PC-3 (cell line): ENCODE measurements around the gene AIG1. TPM values are rescaled to one million over a fixed set of nuclear protein-coding genes. Genes with fewer than 3 reads are reported as not detected.

Source experiments
- ATAC-seq: fragments of 200-7000 bp; cut with Tn5 transposase; 2 replicates; pipeline ENCODE4 v1.9.1; 2020; ENCODE audit warnings: mild to moderate bottlenecking, moderate library complexity
- BruUV-seq: library from RNA; stranded (reverse); fragments of 400-500 nt; replicated peaks from 2 replicates; lab custom pipeline; 2021; lab: Mats Ljungman, UMichigan
- CTCF ChIA-PET: fragments of 300-600 bp; sonication (Branson Sonifier 250); formaldehyde crosslinking; loops from one replicate; lab custom pipeline; 2022; ENCODE audit warnings: antibody characterized with exemption; lab: Charles Lee
- POLR2A ChIA-PET: fragments of 300-600 bp; sonication (Branson Sonifier 250); formaldehyde crosslinking; loops from one replicate; lab custom pipeline; 2022; ENCODE audit warnings: antibody characterized with exemption; ENCODE audit not compliant: unreplicated experiment; lab: Charles Lee
- DNase-seq: peaks from one replicate; pipeline ENCODE4 v3.0.0-alpha.2; 2015
- H2AFZ ChIP-seq: fragments of 300-600 bp; sonication (generic); 2 replicates; pipeline ENCODE4 v1.6.0; 2016; ENCODE audit warnings: antibody characterized with exemption, low read length
- H3F3A ChIP-seq: fragments of 300-600 bp; sonication (generic); one replicate; pipeline ENCODE4 v1.6.0; 2017; ENCODE audit warnings: antibody characterized with exemption, low read length, control low read depth, mild to moderate bottlenecking; ENCODE audit not compliant: unreplicated experiment
- H3K27ac ChIP-seq: fragments of 300-600 bp; sonication (generic); 2 replicates; pipeline ENCODE4 v1.5.1; 2016; ENCODE audit warnings: mild to moderate bottlenecking, low read length
- H3K27me3 ChIP-seq: fragments of 300-600 bp; sonication (generic); 2 replicates; pipeline ENCODE4 v1.6.1; 2016; ENCODE audit warnings: low read length, mixed read lengths
- H3K36me3 ChIP-seq: fragments of 300-600 bp; sonication (generic); 2 replicates; pipeline ENCODE4 v1.6.1; 2016; ENCODE audit warnings: low read depth, mixed run types, low read length, mixed read lengths
- H3K4me1 ChIP-seq: fragments of 300-600 bp; sonication (generic); 2 replicates; pipeline ENCODE4 v1.5.1; 2016; ENCODE audit warnings: low read length; ENCODE audit not compliant: insufficient read depth
- H3K4me2 ChIP-seq: fragments of 300-600 bp; sonication (generic); 2 replicates; pipeline ENCODE4 v1.6.0; 2016; ENCODE audit warnings: low read length
- H3K4me3 ChIP-seq: fragments of 300-600 bp; sonication (generic); 2 replicates; pipeline ENCODE4 v1.5.1; 2016; ENCODE audit warnings: mild to moderate bottlenecking, low read length, mixed read lengths
- H3K79me2 ChIP-seq: fragments of 300-600 bp; sonication (generic); 2 replicates; pipeline ENCODE4 v1.6.1; 2017; ENCODE audit warnings: low read length, mixed read lengths
- H3K9ac ChIP-seq: fragments of 300-600 bp; sonication (generic); 2 replicates; pipeline ENCODE4 v1.6.0; 2016; ENCODE audit warnings: mild to moderate bottlenecking, low read length
- H3K9me2 ChIP-seq: fragments of 300-600 bp; sonication (generic); replicated peaks from 2 replicates; pipeline ENCODE4 v1.6.1; 2016; ENCODE audit warnings: mixed run types, low read length, mixed read lengths
- H3K9me3 ChIP-seq: fragments of 300-600 bp; sonication (generic); 2 replicates; pipeline ENCODE4 v1.6.1; 2016; ENCODE audit warnings: low read length, mixed read lengths
- H4K20me1 ChIP-seq: fragments of 300-600 bp; sonication (generic); 2 replicates; pipeline ENCODE4 v1.6.1; 2016; ENCODE audit warnings: low read length, mixed read lengths
- CTCF ChIP-seq: fragments of 300-600 bp; sonication (generic); conservative IDR thresholded peaks from 2 replicates; pipeline ENCODE4 v1.5.1; 2017; ENCODE audit warnings: antibody characterized with exemption, low read depth, mild to moderate bottlenecking, low read length
- EZH2 ChIP-seq: fragments of 300-600 bp; sonication (generic); IDR thresholded peaks from one replicate; pipeline ENCODE4 v1.6.1; 2017; ENCODE audit warnings: antibody characterized with exemption, mild to moderate bottlenecking, low read length; ENCODE audit not compliant: unreplicated experiment
- EZH2phosphoT487 ChIP-seq: fragments of 300-600 bp; sonication (generic); IDR thresholded peaks from 2 replicates; pipeline ENCODE4 v1.6.1; 2018; ENCODE audit warnings: mild to moderate bottlenecking, antibody characterized with exemption, low read length, borderline replicate concordance
- intact Hi-C: fragments of 100-400 bp; cut with micrococcal nuclease; formaldehyde crosslinking; loops from 2 replicates; pipeline ENCODE4 v1.9.0; 2023
- total RNA-seq: library from RNA; depleted of rRNA; stranded (reverse); fragments of >200 nt; gene quantifications from 2 replicates; pipeline ENCODE4 v1.2.3, GENCODE V29; 2014

The AIG1 gene
- total RNA-seq, 1 experiment from 2014 or later, result 32.7 TPM

GRCh38 chr6:143087856-143088255 lies 27.2 kb downstream of the AIG1 start:
- H3K27ac ChIP-seq, result no peak overlapping the region
- no peaks in the 10 kb centered on the region for H3K79me2 ChIP-seq
- no peak overlapping the region for H2AFZ ChIP-seq
- no peaks in the 10 kb centered on the region for H3F3A ChIP-seq
- H3K9me3 ChIP-seq, result no peaks in the 10 kb centered on the region
- TF ChIP-seq EZH2, result no peak
- no peak for TF ChIP-seq CTCF
- ChIA-PET POLR2A (interaction anchor here (0.7 kb wide), 1 partner anchor 162 kb away, joined by 3 read pairs; no protein-coding TSS in a partner anchor), CTCF (no interaction called here)
- no peak for ATAC-seq
- H3K27me3 ChIP-seq, result no peaks in the 10 kb centered on the region
- H3K4me2 ChIP-seq, result no peak overlapping the region
- H3K9ac ChIP-seq, result no peak overlapping the region
- no peaks in the 10 kb centered on the region for H3K9me2 ChIP-seq
- DNase-seq, result no peak
- H3K36me3 ChIP-seq, result no peaks in the 10 kb centered on the region
- no peaks in the 10 kb centered on the region for H3K4me1 ChIP-seq
- no TSS peak for BruUV-seq
- no peaks in the 10 kb centered on the region for H4K20me1 ChIP-seq
- no peak overlapping the region for H3K4me3 ChIP-seq
- intact Hi-C loops, result no loop called here

GRCh38 chr6:143090314-143091044 lies 29.8 kb downstream of the AIG1 start:
- CTCF ChIA-PET, result no interaction called here
- Histone ChIP-seq H3K9ac (no peak overlapping the region), H3K4me2 (no peak overlapping the region), H3K4me3 (no peak overlapping the region), H3K9me3 (no peaks in the 10 kb centered on the region), H3K4me1 (no peaks in the 10 kb centered on the region), H2AFZ (no peak overlapping the region), H4K20me1 (no peaks in the 10 kb centered on the region), H3K27ac (no peak overlapping the region), H3F3A (no peaks in the 10 kb centered on the region), H3K27me3 (no peaks in the 10 kb centered on the region), H3K9me2 (no peaks in the 10 kb centered on the region), H3K36me3 (no peaks in the 10 kb centered on the region), H3K79me2 (no peaks in the 10 kb centered on the region)
- intact Hi-C loops, result no loop called here
- ATAC-seq, result no peak
- TF ChIP-seq EZH2phosphoT487 (no peak), CTCF (no peak), EZH2 (no peak)
- POLR2A ChIA-PET, result no interaction called here
- no TSS peak for BruUV-seq
- no peak for DNase-seq

- Histone ChIP-seq H3K4me3 (no peak overlapping the region), H3K27ac (no peak overlapping the region), H3K9me2 (no peaks in the 10 kb centered on the region), H4K20me1 (no peaks in the 10 kb centered on the region), H3K36me3 (no peaks in the 10 kb centered on the region), H3K9me3 (no peaks in the 10 kb centered on the region), H3K4me1 (no peaks in the 10 kb centered on the region), H2AFZ (no peak overlapping the region), H3K9ac (no peak overlapping the region), H3K79me2 (no peaks in the 10 kb centered on the region), H3F3A (no peaks in the 10 kb centered on the region), H3K4me2 (no peak overlapping the region), H3K27me3 (no peaks in the 10 kb centered on the region)
- no peak for DNase-seq
- POLR2A ChIA-PET, result no interaction called here
- TF ChIP-seq CTCF, result no peak
- no peak for TF ChIP-seq EZH2phosphoT487
- TF ChIP-seq EZH2, result no peak
- ATAC-seq, result no peak
- intact Hi-C loops, result no loop called here
- no TSS peak for BruUV-seq
- CTCF ChIA-PET, result no interaction called here
Observed at GRCh38 chr6:143092768-143093167, 32.1 kb downstream of the AIG1 start.
